Psoas muscle (tissue), 8 donors: ENCODE measurements around the gene MYEOV. TPM values are rescaled to one million over a fixed set of nuclear protein-coding genes. Genes with fewer than 3 reads are reported as not detected.

Source experiments
- ATAC-seq, 4 donors: fragments of 200-7000 bp; cut with Tn5 transposase; one replicate each; pipeline ENCODE4 v1.9.1; 2020; ENCODE audit warnings: moderate library complexity in 3 of 4, mild to moderate bottlenecking in 2 of 4
- DNase-seq, 2 donors: peaks; one replicate each; pipeline ENCODE4 v3.0.0-alpha.2; 2020
- H3K27ac ChIP-seq: fragments of 200-600 bp; one replicate; pipeline ENCODE4 v1.8.0; 2022
- H3K27me3 ChIP-seq, 3 donors: fragments of 200-600 bp in 1 of 3; one replicate each; pipeline versions ENCODE4 v1.6.1 to v1.8.0; 2013 to 2022; ENCODE audit warnings: low read length in 2 of 3, mild to moderate bottlenecking in 2 of 3, moderate library complexity in 1 of 3; ENCODE audit not compliant: insufficient read depth in 3 of 3
- H3K36me3 ChIP-seq, 2 donors: fragments of 200-600 bp in 1 of 2; one replicate each; pipeline versions ENCODE4 v1.6.1 to v1.8.0; 2013 to 2022; ENCODE audit warnings: low read depth in 1 of 2, mild to moderate bottlenecking in 1 of 2, moderate library complexity in 1 of 2; ENCODE audit not compliant: insufficient read depth in 1 of 2
- H3K4me1 ChIP-seq: fragments of 200-600 bp; one replicate; pipeline ENCODE4 v1.8.0; 2022
- H3K4me3 ChIP-seq: fragments of 200-600 bp; one replicate; pipeline ENCODE4 v1.8.0; 2022; ENCODE audit warnings: mild to moderate bottlenecking
- H3K9me3 ChIP-seq: fragments of 200-600 bp; one replicate; pipeline ENCODE4 v1.8.0; 2022
- CTCF ChIP-seq: fragments of 200-600 bp; IDR thresholded peaks from one replicate; pipeline ENCODE4 v1.8.0; 2022; ENCODE audit warnings: antibody characterized with exemption
- WGBS, 3 donors: extraction: QIAGEN DNeasy Blood & Tissue Kit; methylation state at CpG; one replicate each; pipeline versions ENCODE4 v1.1.6 to v1.1.7; 2013; 5-methylcytosine and 5-hydroxymethylcytosine counted together
- intact Hi-C, 2 donors: fragments of 100-400 bp; cut with DNase I; formaldehyde crosslinking; loops; one replicate each; pipeline versions ENCODE4 v1.11.0 to v1.14.2; 2022
- polyA plus RNA-seq, 3 donors: library from polyadenylated mRNA; stranded (reverse); fragments of 200-250 nt; gene quantifications; one replicate each; pipeline ENCODE4 v1.2.3, GENCODE V29; 2013
- total RNA-seq, 4 donors: library from RNA; stranded (reverse); fragmentation: NEBNext Ultra II Directional in 2 of 4; extraction: Animal tissue kit (Norgen Biotek cat#: 25700) in 2 of 4; gene quantifications; one replicate each; pipeline versions ENCODE4 v1.2.1 to v1.2.4, GENCODE V29; 2021 to 2023
- donor health status: healthy with polysubstance abuse.
- donor health status: DM: no; HTN: no; CAD: no; lungs with moderate emphysema.
- donor health status: Bipolar disorder and iron deficiency.
- donor health status: healthy.
- donor health status: DM: yes; HTN: yes; CAD: no.
- donor health status: DM: no; HTN: no; CAD: no.
- donor health status: DM: no; HTN: no; CAD: no.
- donor health status: DM: yes; HTN: yes; CAD: no.

The MYEOV gene
- total and polyA plus RNA-seq, 7 donors, result 0.09 to 0.27 (median 0.14) TPM; not detected in 3

- H3K27me3 ChIP-seq, result peaks cover 0 to 11% (median 0%) of the 10 kb centered on the region in 3 donors
- no peak overlapping the region for H3K4me3 ChIP-seq
- H3K9me3 ChIP-seq, result no peaks in the 10 kb centered on the region
- TF ChIP-seq CTCF, result no peak
- WGBS, 3 donors, result 81 to 88% (median 83%) methylated on average over 11 of the region's 11 CpGs
- intact Hi-C loops, result loop anchor here (5.0 to 10.0 kb wide), 2 partner anchors 143 to 346 kb away; partner anchors contain the start of gene CCND1 (in 1 of the 2)
- H3K36me3 ChIP-seq, result no peaks in the 10 kb centered on the region
- no peak overlapping the region for H3K27ac ChIP-seq
- H3K4me1 ChIP-seq, result peaks cover 20% of the 10 kb centered on the region
- ATAC-seq (no peak), DNase-seq (no peak)
Measured at GRCh38 chr11:69299023-69299461, 5.1 kb downstream of the MYEOV start.

- 91 to 95% (median 93%) methylated on average over 8 of the region's 8 CpGs for WGBS, 3 donors
- intact Hi-C loops, result loop anchor here (5.0 to 10.0 kb wide), 2 partner anchors 143 to 345 kb away; partner anchors contain the start of gene CCND1 (in 1 of the 2)
Measured at GRCh38 chr11:69299572-69299971, 5.6 kb downstream of the MYEOV start.

GRCh38 chr11:69300120-69301060 is 6.4 kb downstream of the MYEOV start:
- Histone ChIP-seq H3K4me3 (no peak overlapping the region), H3K36me3 (no peaks in the 10 kb centered on the region), H3K27ac (no peak overlapping the region), H3K4me1 (peaks cover 20% of the 10 kb centered on the region), H3K9me3 (no peaks in the 10 kb centered on the region), H3K27me3 (peaks cover 0 to 11% (median 0%) of the 10 kb centered on the region in 3 donors)
- intact Hi-C loops, result no loop called here
- no peak for ATAC-seq
- WGBS, 3 donors, result 75 to 83% (median 78%) methylated on average over 11 of the region's 11 CpGs
- no peak for DNase-seq
- no peak for TF ChIP-seq CTCF

More at GRCh38 chr11:69299572-69299971, 5.6 kb downstream of the MYEOV start:
- H3K27me3 ChIP-seq, result peaks cover 0 to 11% (median 0%) of the 10 kb centered on the region in 3 donors
- ATAC-seq (no peak), DNase-seq (no peak)
- no peaks in the 10 kb centered on the region for H3K9me3 ChIP-seq
- H3K4me1 ChIP-seq, result peaks cover 20% of the 10 kb centered on the region
- no peaks in the 10 kb centered on the region for H3K36me3 ChIP-seq
- H3K4me3 ChIP-seq, result no peak overlapping the region
- no peak for TF ChIP-seq CTCF
- no peak overlapping the region for H3K27ac ChIP-seq

DNA sequence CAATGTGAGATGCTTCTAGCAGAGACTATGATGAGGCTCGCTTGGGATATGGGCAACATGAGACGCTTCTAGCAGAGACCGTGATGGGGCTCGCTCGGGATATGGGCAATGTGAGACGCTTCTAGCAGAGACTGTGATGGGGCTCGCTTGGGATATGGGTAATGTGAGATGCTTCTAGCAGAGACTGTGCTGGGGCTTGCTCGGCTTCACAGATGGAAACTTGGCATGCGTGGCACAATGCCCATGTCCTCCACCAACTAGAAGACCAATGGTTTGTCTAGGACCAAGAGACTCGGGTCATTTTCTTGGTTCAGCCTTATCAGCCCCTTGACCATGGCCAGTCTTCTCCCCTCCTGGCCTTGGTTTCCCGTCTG is 7.1 kb downstream of the MYEOV start:
- intact Hi-C loops, result no loop called here
- no peak overlapping the region for H3K4me3 ChIP-seq
- H3K9me3 ChIP-seq, result no peaks in the 10 kb centered on the region
- WGBS, 3 donors, result 76 to 82% (median 79%) methylated on average over 11 of the region's 11 CpGs
- no peak for ATAC-seq
- peaks cover 0 to 5% (median 0%) of the 10 kb centered on the region in 3 donors for H3K27me3 ChIP-seq
- DNase-seq, result no peak
- peaks cover 20% of the 10 kb centered on the region for H3K4me1 ChIP-seq
- H3K27ac ChIP-seq, result no peak overlapping the region
- TF ChIP-seq CTCF, result no peak
- no peaks in the 10 kb centered on the region for H3K36me3 ChIP-seq
